Endothelial cell of umbilical vein (primary cell): ENCODE measurements around the gene NF2. TPM values are rescaled to one million over a fixed set of nuclear protein-coding genes. Genes with fewer than 3 reads are reported as not detected.
A peak's percentile ranks its signal among the peaks of the same experiment; 100 is the strongest.

ENCODE experiments used
- BruUV-seq: library from RNA; stranded (reverse); fragments of 400-500 nt; replicated peaks from 2 replicates; lab custom pipeline; 2021; lab: Mats Ljungman, UMichigan
- CTCF ChIA-PET: fragments of 300-600, 350-600 bp; sonication (Branson Sonifier 250); formaldehyde crosslinking; loops from one replicate; lab custom pipeline; 2021; ENCODE audit warnings: antibody characterized with exemption, inconsistent platforms; lab: Charles Lee
- POLR2A ChIA-PET: fragments of 300-600, 350-600 bp; sonication (Branson Sonifier 250); formaldehyde crosslinking; loops from one replicate; lab custom pipeline; 2021; ENCODE audit warnings: antibody characterized with exemption, inconsistent platforms; lab: Charles Lee
- DNase-seq: peaks from one replicate; pipeline ENCODE4 v3.0.0-alpha.2; 2011; ENCODE audit warnings: low read depth, low spot score
- FAIRE-seq: peaks from 2 replicates; lab custom pipeline; 2011; peaks lifted over from hg19 to GRCh38; lab: Jason Lieb, UNC
- H2AFZ ChIP-seq: 2 replicates; pipeline ENCODE4 v1.6.0; 2012; ENCODE audit warnings: low read depth, low read length, control low read depth, inconsistent platforms
- H3K27ac ChIP-seq: 2 replicates; pipeline ENCODE4 v1.5.1; 2011; ENCODE audit warnings: low read depth, mild to moderate bottlenecking, control low read depth, low read length, moderate library complexity; ENCODE audit not compliant: insufficient read depth
- H3K27me3 ChIP-seq, 2 experiments: 2 replicates each; pipeline versions ENCODE4 v1.6.0 to v1.6.1; 2011; ENCODE audit warnings: low read length in 2 of 2, mixed read lengths in 1 of 2; ENCODE audit not compliant: control insufficient read depth in 2 of 2, insufficient read depth in 2 of 2
- H3K36me3 ChIP-seq, 2 experiments: 2 replicates in 1 of 2; 3 replicates in 1 of 2; pipeline ENCODE4 v1.5.1; 2011; ENCODE audit warnings: low read length in 2 of 2, mild to moderate bottlenecking in 1 of 2, moderate library complexity in 1 of 2; ENCODE audit not compliant: control insufficient read depth in 2 of 2, insufficient read depth in 2 of 2; ENCODE audit errors: extremely low read depth in 1 of 2
- H3K4me1 ChIP-seq: 3 replicates; pipeline ENCODE4 v1.5.1; 2011; ENCODE audit warnings: mild to moderate bottlenecking, low read length; ENCODE audit not compliant: control insufficient read depth, insufficient read depth; ENCODE audit errors: extremely low read depth
- H3K4me2 ChIP-seq: 2 replicates; pipeline ENCODE4 v1.6.1; 2011; ENCODE audit warnings: low read length, control low read depth, mixed read lengths; ENCODE audit not compliant: insufficient read depth
- H3K4me3 ChIP-seq, 3 experiments: fragments of 200-600 bp in 1 of 3; sonication (generic), shearing (Covaris generic) in 1 of 3; replicated peaks in 1 of 3; 2 replicates each; pipeline ENCODE4 v1.5.1; 2011 to 2016; ENCODE audit warnings: control low read depth in 3 of 3, low read length in 3 of 3, mild to moderate bottlenecking in 2 of 3, inconsistent platforms in 1 of 3, low read depth in 1 of 3, moderate library complexity in 1 of 3; ENCODE audit not compliant: insufficient read depth in 1 of 3
- H3K79me2 ChIP-seq: 2 replicates; pipeline ENCODE4 v1.6.0; 2012; ENCODE audit warnings: low read length, inconsistent platforms; ENCODE audit not compliant: control insufficient read depth, insufficient read depth
- H3K9ac ChIP-seq: replicated peaks from 2 replicates; pipeline ENCODE3; 2011; ENCODE audit warnings: low read length, control low read depth; ENCODE audit not compliant: insufficient read depth; ENCODE audit errors: extremely low read depth
- H3K9me1 ChIP-seq: replicated peaks from 3 replicates; pipeline ENCODE4 v1.6.0; 2011; ENCODE audit warnings: mild to moderate bottlenecking, low read length; ENCODE audit not compliant: control insufficient read depth, insufficient read depth; ENCODE audit errors: extremely low read depth
- H3K9me3 ChIP-seq: replicated peaks from 2 replicates; pipeline ENCODE4 v1.5.1; 2012; ENCODE audit warnings: low read length, inconsistent platforms; ENCODE audit not compliant: control insufficient read depth, insufficient read depth
- H4K20me1 ChIP-seq: replicated peaks from 2 replicates; pipeline ENCODE3; 2011; ENCODE audit warnings: mild to moderate bottlenecking, low read length; ENCODE audit not compliant: control insufficient read depth, insufficient read depth; ENCODE audit errors: extremely low read depth
- EZH2 ChIP-seq: IDR thresholded peaks from 2 replicates; pipeline ENCODE4 v1.6.1; 2012; ENCODE audit warnings: borderline replicate concordance, low read depth, mild to moderate bottlenecking, moderate library complexity, low read length, inconsistent platforms; ENCODE audit not compliant: severe bottlenecking
- FOS ChIP-seq: IDR thresholded peaks from 2 replicates; pipeline ENCODE4 v1.6.1; 2011; ENCODE audit warnings: mild to moderate bottlenecking, low read length, moderate library complexity, borderline replicate concordance; ENCODE audit not compliant: insufficient read depth
- GATA2 ChIP-seq: IDR thresholded peaks from 2 replicates; pipeline ENCODE4 v1.7.0; 2011; ENCODE audit warnings: low read depth, mild to moderate bottlenecking, moderate library complexity, mixed read lengths, low read length; ENCODE audit not compliant: insufficient read length, insufficient read depth
- JUN ChIP-seq: IDR thresholded peaks from 2 replicates; pipeline ENCODE4 v1.6.1; 2011; ENCODE audit warnings: borderline replicate concordance, low read depth; ENCODE audit not compliant: insufficient read length, insufficient read depth
- MAX ChIP-seq: IDR thresholded peaks from 2 replicates; pipeline ENCODE4 v1.6.1; 2011; ENCODE audit not compliant: insufficient read depth, insufficient read length
- MYC ChIP-seq: IDR thresholded peaks from one replicate; pipeline ENCODE4 v1.6.1; 2011; ENCODE audit warnings: mild to moderate bottlenecking, low read depth, low read length
- POLR2A ChIP-seq: IDR thresholded peaks from 2 replicates; pipeline ENCODE4 v1.6.1; 2012; ENCODE audit warnings: low read depth, mild to moderate bottlenecking, control low read depth, low read length
- POLR2AphosphoS5 ChIP-seq: IDR thresholded peaks from 2 replicates; pipeline ENCODE4 v1.6.1; 2012; ENCODE audit warnings: low read depth, mild to moderate bottlenecking, control low read depth, low read length, moderate library complexity; ENCODE audit not compliant: insufficient read depth
- dilution Hi-C: fragments of 300-500 bp; cut with MboI; formaldehyde crosslinking; loops from one replicate; pipeline ENCODE4 v1.15.0; 2019; ENCODE audit warnings: low sequenced_read_pairs; ENCODE audit not compliant: extremely low pct_ligation_motif_present
- intact Hi-C: fragments of 100-400 bp; cut with micrococcal nuclease; formaldehyde crosslinking; loops from one replicate; pipeline ENCODE4 v1.10.0; 2022
- polyA plus RNA-seq, 4 experiments: library from polyadenylated mRNA; depleted of rRNA in 3 of 4; stranded (reverse) in 3 of 4; unstranded in 1 of 4; fragments of >200 nt; gene quantifications; 2 replicates each; pipeline versions ENCODE4 v1.2.1 to v1.2.3, GENCODE V29; 2011 to 2012; ENCODE audit warnings: missing spikeins in 1 of 4
- total RNA-seq: library from RNA; stranded (reverse); gene quantifications from 2 replicates; pipeline ENCODE4 v1.2.3, GENCODE V29; 2021
- TF ChIP-seq, protein P1 (sequence below), 2 donors: IDR thresholded peaks; 1 replicate in 1 of 2; 2 replicates in 1 of 2; pipeline ENCODE4 v1.5.1; 2011; ENCODE audit warnings: low read length in 2 of 2, mild to moderate bottlenecking in 2 of 2, moderate library complexity in 2 of 2, control low read depth in 1 of 2, inconsistent platforms in 1 of 2, low read depth in 1 of 2; ENCODE audit not compliant: insufficient read depth in 1 of 2; ENCODE audit errors: extremely low read depth in 1 of 2

Gene NF2
- total and polyA plus RNA-seq, 2 donors (not counting 3 experiments of a cell fraction or from before 2014, with no cell fraction given), result 27.8 to 115 TPM

- FAIRE-seq (peak; percentile 85), DNase-seq (peak; percentile 95)
- no peaks in the 10 kb centered on the region for H4K20me1 ChIP-seq
- peaks cover 74% of the 10 kb centered on the region for H3K4me1 ChIP-seq
- peak overlapping the region; percentile 83 for H3K9ac ChIP-seq
- TF ChIP-seq EZH2 (no peak), GATA2 (peak; percentile 78), FOS (peak; percentile 95), POLR2A (no peak), MAX (no peak), POLR2AphosphoS5 (no peak), JUN (peak; percentile 97), MYC (no peak)
- TF ChIP-seq, protein P1, sequence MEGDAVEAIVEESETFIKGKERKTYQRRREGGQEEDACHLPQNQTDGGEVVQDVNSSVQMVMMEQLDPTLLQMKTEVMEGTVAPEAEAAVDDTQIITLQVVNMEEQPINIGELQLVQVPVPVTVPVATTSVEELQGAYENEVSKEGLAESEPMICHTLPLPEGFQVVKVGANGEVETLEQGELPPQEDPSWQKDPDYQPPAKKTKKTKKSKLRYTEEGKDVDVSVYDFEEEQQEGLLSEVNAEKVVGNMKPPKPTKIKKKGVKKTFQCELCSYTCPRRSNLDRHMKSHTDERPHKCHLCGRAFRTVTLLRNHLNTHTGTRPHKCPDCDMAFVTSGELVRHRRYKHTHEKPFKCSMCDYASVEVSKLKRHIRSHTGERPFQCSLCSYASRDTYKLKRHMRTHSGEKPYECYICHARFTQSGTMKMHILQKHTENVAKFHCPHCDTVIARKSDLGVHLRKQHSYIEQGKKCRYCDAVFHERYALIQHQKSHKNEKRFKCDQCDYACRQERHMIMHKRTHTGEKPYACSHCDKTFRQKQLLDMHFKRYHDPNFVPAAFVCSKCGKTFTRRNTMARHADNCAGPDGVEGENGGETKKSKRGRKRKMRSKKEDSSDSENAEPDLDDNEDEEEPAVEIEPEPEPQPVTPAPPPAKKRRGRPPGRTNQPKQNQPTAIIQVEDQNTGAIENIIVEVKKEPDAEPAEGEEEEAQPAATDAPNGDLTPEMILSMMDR (IDR thresholded peaks at IDR 0.05; ENCODE audit: extremely low read depth in 1 of 2, insufficient read depth in 1 of 2, low read depth in 1 of 2, low read length in 2 of 2), result no peak
- H3K27ac ChIP-seq, result peak overlapping the region; percentile 98
- H3K9me1 ChIP-seq, result no peaks in the 10 kb centered on the region
- ChIA-PET CTCF (interaction anchor here (0.7 to 1.9 kb wide), 5 partner anchors 10 to 27 kb away, joined by 3 to 8 read pairs (median 4); no protein-coding TSS in a partner anchor), POLR2A (no interaction called here)
- no peaks in the 10 kb centered on the region for H3K27me3 ChIP-seq
- H3K79me2 ChIP-seq, result peaks cover 80% of the 10 kb centered on the region
- H3K36me3 ChIP-seq, result no peaks in the 10 kb centered on the region
- H3K9me3 ChIP-seq, result no peaks in the 10 kb centered on the region
- H3K4me2 ChIP-seq, result peak overlapping the region; percentile 61
- no TSS peak for BruUV-seq
- intact Hi-C loops (loop anchor here (1.0 to 10.0 kb wide), 3 partner anchors 19 to 877 kb away; partner anchors contain the start of genes CHEK2, HSCB, NF2 and THOC5), dilution Hi-C loops (no loop called here)
- no peak overlapping the region for H2AFZ ChIP-seq
- peak overlapping the region in 1 of 3 experiments; percentile 2 for H3K4me3 ChIP-seq
These were observed 18.5 kb downstream of the NF2 start for GRCh38 chr22:29621761-29622526.
